ENCODE results near the gene CFAP97. TPM values are rescaled to one million over a fixed set of nuclear protein-coding genes. Genes with fewer than 3 reads are reported as not detected.

CFAP97 gene
- total RNA-seq, 1 donor: 56.1 TPM

DNA sequence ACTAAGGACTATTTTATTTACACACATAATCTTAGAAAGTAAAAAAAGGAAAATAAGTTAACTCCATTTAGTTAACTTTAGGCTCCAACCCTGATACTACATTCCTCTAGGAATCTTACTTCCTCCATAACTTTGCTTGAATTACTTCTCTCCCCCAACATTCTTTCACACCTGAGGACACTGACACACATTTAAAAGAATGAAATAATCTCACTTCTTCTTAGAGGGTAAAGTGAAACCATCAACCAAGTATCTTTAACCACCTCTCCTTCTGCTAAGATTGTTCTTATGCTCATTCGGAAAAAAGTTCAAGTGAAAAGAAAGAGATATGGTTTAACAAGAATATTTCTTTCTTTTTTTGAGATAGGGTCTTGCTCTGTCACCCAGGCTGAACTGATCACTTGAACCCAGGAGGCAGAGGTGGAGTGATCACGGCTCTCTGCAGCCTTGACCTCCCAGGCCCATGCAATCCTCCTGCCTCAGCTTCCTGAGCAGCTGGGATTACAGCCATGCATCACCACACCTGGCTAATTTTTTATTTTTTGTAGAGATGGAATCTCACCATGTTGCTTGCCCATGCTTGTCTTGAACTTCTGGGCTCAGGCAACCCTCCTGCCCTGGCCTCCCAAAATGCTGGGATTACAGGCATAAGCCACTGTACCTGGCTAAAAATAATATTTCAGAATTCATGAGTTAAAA, 32.3 kb downstream of the CFAP97 start:
- TF ChIP-seq CTCF (IDR thresholded peaks at IDR 0.05; ENCODE audit: insufficient read depth, low read depth, low read length): no peak
- no peak for DNase-seq (ENCODE audit: low read depth)
- H3K4me3 ChIP-seq (ENCODE audit: low read depth, low read length): no peak overlapping the region

- TF ChIP-seq CTCF (IDR thresholded peaks at IDR 0.05; ENCODE audit: insufficient read depth, low read depth, low read length): no peak
- DNase-seq (ENCODE audit: low read depth): peak; percentile 35
- no peak overlapping the region for H3K4me3 ChIP-seq (ENCODE audit: low read depth, low read length)
These were observed 36.6 kb downstream of the CFAP97 start for GRCh38 chr4:185167234-185167633.

DNA sequence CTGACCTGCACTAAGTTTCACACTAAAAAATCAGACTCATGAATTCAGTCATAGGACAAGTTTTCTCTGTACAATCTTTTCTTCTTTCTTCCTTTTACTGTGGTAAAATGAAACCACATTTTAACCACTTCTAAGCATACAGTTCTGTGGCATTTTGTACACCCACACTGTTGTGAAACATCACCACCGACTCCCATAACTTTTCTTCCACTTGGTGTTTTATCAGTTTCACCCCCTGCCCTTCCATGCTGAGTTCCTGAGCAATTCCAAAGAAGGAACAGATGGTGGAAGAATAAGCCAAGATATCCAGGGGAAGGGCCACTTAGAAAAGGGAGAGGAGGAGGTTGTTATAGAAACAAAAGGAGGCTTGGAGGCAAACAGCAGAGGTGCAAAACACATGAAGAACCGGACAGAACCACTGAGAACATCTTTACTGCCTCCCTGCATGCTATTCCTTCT, 38.2 kb downstream of the CFAP97 start:
- no peak overlapping the region for H3K4me3 ChIP-seq (ENCODE audit: low read depth, low read length)
- peak; percentile 95 for DNase-seq (ENCODE audit: low read depth)
- TF ChIP-seq CTCF (IDR thresholded peaks at IDR 0.05; ENCODE audit: insufficient read depth, low read depth, low read length): no peak

DNA sequence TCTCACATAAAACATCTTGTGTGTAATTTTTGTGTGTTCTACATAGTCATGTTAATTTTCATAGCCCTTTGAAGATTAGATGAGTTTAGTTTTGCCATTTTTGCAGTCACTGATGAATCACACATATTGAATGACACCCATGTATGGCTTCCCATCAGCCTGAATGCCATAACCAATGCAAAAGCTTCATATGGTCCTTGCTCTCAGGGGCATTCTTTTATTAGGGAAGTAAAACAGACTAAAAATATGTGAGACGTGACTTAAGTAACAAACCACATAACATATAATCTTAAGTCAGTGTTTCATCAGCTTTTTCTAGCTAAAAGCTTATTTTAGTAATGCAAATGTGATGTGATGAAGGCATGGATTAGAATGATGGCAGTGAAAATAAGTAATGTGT, 52.5 kb downstream of the CFAP97 start:
- no peak for DNase-seq (ENCODE audit: low read depth)
- TF ChIP-seq CTCF (IDR thresholded peaks at IDR 0.05; ENCODE audit: insufficient read depth, low read depth, low read length): no peak
- H3K4me3 ChIP-seq (ENCODE audit: low read depth, low read length): no peak overlapping the region

DNA sequence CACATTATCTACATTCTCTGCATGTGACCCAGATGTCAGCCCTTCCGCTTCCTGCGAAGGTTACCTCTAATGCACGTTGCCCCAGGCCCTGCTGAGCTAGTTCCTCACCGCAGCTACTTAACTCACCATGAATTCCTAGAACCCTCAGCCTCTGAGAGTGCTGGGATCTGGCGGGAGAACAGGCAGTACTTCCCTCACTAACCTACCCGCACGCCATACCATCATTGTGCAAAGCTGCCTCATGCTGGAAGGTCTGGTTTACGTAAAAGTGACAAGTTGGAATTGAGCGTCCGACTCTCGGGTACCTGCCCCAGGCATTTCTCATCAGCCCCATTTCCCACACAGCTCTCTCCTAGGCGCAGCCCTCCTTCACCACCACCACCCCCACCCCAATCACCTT, 54.4 kb downstream of the CFAP97 start:
- no peak for DNase-seq (ENCODE audit: low read depth)
- TF ChIP-seq CTCF (IDR thresholded peaks at IDR 0.05; ENCODE audit: insufficient read depth, low read depth, low read length): no peak
- no peak overlapping the region for H3K4me3 ChIP-seq (ENCODE audit: low read depth, low read length)

GRCh38 chr4:185145572-185145971, 58.2 kb downstream of the CFAP97 start:
- TF ChIP-seq CTCF (IDR thresholded peaks at IDR 0.05; ENCODE audit: insufficient read depth, low read depth, low read length): no peak
- no peak for DNase-seq (ENCODE audit: low read depth)
- no peak overlapping the region for H3K4me3 ChIP-seq (ENCODE audit: low read depth, low read length)

Measured in fibroblast of villous mesenchyme (primary cell).